Measurements from ENCODE around the gene CNGA3. TPM values are rescaled to one million over a fixed set of nuclear protein-coding genes. Genes with fewer than 3 reads are reported as not detected.

The CNGA3 gene
- total RNA-seq, 4 donors from 2014 or later: 1.7 to 3.0 (median 2.2) TPM; not detected in 1

DNA sequence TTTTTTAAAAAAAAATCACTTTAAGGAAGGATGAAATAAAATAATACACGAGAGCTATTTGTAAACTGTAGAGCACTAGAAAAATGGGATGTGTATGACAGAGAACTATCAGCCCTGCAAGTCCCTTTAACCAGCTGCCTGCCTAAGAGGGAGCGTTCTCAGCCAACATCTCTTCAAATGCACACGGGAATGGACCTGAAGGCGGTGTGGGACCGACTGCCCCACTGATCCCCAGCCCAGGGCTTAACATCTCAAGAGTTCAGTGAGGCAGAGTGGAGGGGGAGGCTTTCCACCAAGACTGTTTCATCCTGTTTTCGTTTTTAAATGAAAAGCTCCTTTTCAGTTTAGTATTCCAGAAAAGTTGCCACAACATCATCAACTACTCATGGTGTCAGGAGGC is 100.6 kb downstream of the CNGA3 start:
- H3K4me3 ChIP-seq: peak overlapping the region in 1 of 4 donors; percentile 2
- no peaks in the 10 kb centered on the region for H3K9me3 ChIP-seq
- H3K27me3 ChIP-seq: no peaks in the 10 kb centered on the region
- H3K36me3 ChIP-seq: no peaks in the 10 kb centered on the region
- no peak for DNase-seq
- peak overlapping the region; percentile 65 to 89 (median 78) for H3K27ac ChIP-seq
- TF ChIP-seq POLR2A (IDR thresholded peaks at IDR 0.05) (no peak), CTCF (IDR thresholded peaks at IDR 0.05) (no peak)
- H3K4me1 ChIP-seq: peaks cover 0 to 13% (median 0%) of the 10 kb centered on the region in 4 donors

Other genes with a start within 250 kb of the CNGA3 start
- gene INPP4A, start 98.4 kb downstream of the CNGA3 start, total RNA-seq: 10 to 100 TPM; 15.6 to 78.4 (median 27.4) TPM